Endothelial cell (in vitro differentiated cells): Measurements from ENCODE around the gene FAM107B. TPM values are rescaled to one million over a fixed set of nuclear protein-coding genes. Genes with fewer than 3 reads are reported as not detected.

Experiments
- DNase-seq: peaks from one replicate; pipeline ENCODE4 v3.0.0; 2021; ENCODE audit warnings: low spot score
- H3K27ac Mint-ChIP-seq: one replicate; pipeline ENCODE4 v1.8.0; 2021; ENCODE audit warnings: mixed read lengths, inconsistent platforms; ENCODE audit not compliant: unreplicated experiment
- H3K27me3 Mint-ChIP-seq: one replicate; pipeline ENCODE4 v1.8.0; 2021; ENCODE audit warnings: mild to moderate bottlenecking, moderate library complexity, mixed read lengths, inconsistent platforms; ENCODE audit not compliant: unreplicated experiment
- H3K36me3 Mint-ChIP-seq: one replicate; pipeline ENCODE4 v1.8.0; 2021; ENCODE audit warnings: mild to moderate bottlenecking, low read depth, mixed read lengths, inconsistent platforms; ENCODE audit not compliant: unreplicated experiment
- H3K4me1 Mint-ChIP-seq: one replicate; pipeline ENCODE4 v1.8.0; 2021; ENCODE audit warnings: mild to moderate bottlenecking, mixed read lengths, inconsistent platforms; ENCODE audit not compliant: unreplicated experiment
- H3K4me3 Mint-ChIP-seq: one replicate; pipeline ENCODE4 v1.8.0; 2021; ENCODE audit warnings: mild to moderate bottlenecking, mixed read lengths, inconsistent platforms; ENCODE audit not compliant: unreplicated experiment
- H3K9me3 Mint-ChIP-seq: one replicate; pipeline ENCODE4 v1.8.0; 2021; ENCODE audit warnings: mixed read lengths, inconsistent platforms; ENCODE audit not compliant: unreplicated experiment
- total RNA-seq: library from RNA; stranded (reverse); fragmentation: NEBNext Ultra II Directional; extraction: Animal tissue kit (Norgen Biotek cat#: 25700); gene quantifications from one replicate; pipeline ENCODE4 v1.2.1, GENCODE V29; 2021; ENCODE audit not compliant: unreplicated experiment
- TF ChIP-seq, protein P1 (sequence below): fragments of 200-600 bp; sonication (generic); IDR thresholded peaks from one replicate; pipeline ENCODE4 v1.5.0; 2021; ENCODE audit warnings: antibody characterized with exemption; ENCODE audit not compliant: unreplicated experiment

The FAM107B gene
- total RNA-seq, 1 donor from 2014 or later = 462 TPM

DNA sequence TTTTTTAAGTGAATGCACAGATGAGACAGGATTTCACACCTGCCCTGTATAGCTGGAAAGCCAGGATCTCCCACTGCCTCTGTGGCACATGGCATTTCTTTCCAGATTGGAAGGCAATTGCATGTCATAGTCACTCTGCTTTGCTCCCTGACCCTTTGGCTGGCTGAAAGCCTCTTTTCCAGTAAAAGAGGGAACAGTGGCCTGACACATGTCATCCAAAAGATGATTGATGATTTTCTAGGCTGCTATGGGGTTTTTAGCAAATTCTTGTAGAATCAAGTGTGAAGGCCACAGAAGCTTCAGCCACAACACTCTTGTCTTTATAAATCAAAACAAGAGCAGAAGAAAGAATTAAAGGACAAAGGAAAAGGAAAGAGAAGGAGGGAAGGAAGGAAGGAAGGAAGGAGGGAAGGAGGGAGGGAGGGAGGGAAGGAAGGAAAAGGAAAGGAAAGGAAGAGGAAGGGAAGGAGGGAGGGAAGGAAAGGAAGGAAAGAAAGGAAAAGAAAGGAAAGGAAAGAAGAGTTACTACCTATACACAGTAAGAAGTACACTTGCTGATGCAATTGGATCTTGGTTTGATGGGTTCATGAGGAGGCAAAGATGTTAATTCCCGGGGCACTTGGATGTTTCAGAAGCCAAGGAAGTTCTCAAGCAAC is 285.0 kb downstream of the FAM107B start:
- DNase-seq = no peak
- Mint-ChIP-seq H3K9me3 (no peaks in the 10 kb centered on the region), H3K4me3 (no peak overlapping the region), H3K36me3 (no peaks in the 10 kb centered on the region), H3K27me3 (peaks cover 2% of the 10 kb centered on the region), H3K27ac (no peak overlapping the region), H3K4me1 (no peaks in the 10 kb centered on the region)
- TF ChIP-seq, protein P1, sequence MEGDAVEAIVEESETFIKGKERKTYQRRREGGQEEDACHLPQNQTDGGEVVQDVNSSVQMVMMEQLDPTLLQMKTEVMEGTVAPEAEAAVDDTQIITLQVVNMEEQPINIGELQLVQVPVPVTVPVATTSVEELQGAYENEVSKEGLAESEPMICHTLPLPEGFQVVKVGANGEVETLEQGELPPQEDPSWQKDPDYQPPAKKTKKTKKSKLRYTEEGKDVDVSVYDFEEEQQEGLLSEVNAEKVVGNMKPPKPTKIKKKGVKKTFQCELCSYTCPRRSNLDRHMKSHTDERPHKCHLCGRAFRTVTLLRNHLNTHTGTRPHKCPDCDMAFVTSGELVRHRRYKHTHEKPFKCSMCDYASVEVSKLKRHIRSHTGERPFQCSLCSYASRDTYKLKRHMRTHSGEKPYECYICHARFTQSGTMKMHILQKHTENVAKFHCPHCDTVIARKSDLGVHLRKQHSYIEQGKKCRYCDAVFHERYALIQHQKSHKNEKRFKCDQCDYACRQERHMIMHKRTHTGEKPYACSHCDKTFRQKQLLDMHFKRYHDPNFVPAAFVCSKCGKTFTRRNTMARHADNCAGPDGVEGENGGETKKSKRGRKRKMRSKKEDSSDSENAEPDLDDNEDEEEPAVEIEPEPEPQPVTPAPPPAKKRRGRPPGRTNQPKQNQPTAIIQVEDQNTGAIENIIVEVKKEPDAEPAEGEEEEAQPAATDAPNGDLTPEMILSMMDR = no peak

- no peak overlapping the region for H3K4me3 Mint-ChIP-seq
Measured at GRCh38 chr10:14487488-14487883, 287.2 kb downstream of the FAM107B start.

DNA sequence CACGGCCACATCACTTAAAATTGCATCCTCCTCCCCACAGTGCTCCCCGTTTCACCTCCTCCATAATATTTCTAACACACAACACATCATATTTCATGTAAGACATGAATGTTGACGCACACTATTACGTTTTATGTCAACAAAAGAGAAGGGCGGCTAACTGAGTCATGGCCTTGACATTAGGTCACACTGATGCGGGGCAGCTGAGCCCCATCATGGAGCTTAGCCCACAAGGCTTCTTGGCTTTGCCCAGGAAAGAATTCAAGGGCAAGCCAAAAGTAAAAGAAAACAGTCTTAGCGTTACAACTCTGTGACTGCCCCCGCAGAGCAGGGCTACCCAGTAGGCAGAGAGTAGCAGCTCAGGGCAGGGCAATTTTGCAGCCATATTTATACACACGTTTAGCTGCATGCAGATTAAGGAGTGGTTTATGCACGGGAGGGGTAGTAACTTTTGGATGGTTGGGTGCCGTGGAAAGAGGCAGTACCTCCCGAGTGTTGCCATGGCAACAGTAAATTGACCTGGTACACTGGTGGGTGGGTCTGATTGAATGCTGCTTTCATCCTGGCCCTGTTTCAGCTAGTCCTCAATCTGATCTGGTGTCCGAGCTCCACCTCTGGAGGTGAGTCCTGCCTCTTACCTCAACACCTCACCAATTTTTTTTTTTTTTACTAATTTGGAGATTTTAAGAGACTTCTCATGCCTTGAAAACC is 287.8 kb downstream of the FAM107B start:
- Mint-ChIP-seq H3K27ac (no peak overlapping the region), H3K4me1 (no peaks in the 10 kb centered on the region), H3K27me3 (peaks cover 2% of the 10 kb centered on the region), H3K4me3 (no peak overlapping the region), H3K36me3 (no peaks in the 10 kb centered on the region), H3K9me3 (no peaks in the 10 kb centered on the region)
- DNase-seq = no peak
- TF ChIP-seq, protein P1 = no peak

More at GRCh38 chr10:14487488-14487883, 287.2 kb downstream of the FAM107B start:
- no peaks in the 10 kb centered on the region for H3K4me1 Mint-ChIP-seq
- no peaks in the 10 kb centered on the region for H3K9me3 Mint-ChIP-seq
- TF ChIP-seq, protein P1 = no peak
- H3K27me3 Mint-ChIP-seq = peaks cover 2% of the 10 kb centered on the region
- H3K36me3 Mint-ChIP-seq = no peaks in the 10 kb centered on the region
- H3K27ac Mint-ChIP-seq = no peak overlapping the region
- no peak for DNase-seq

- Mint-ChIP-seq H3K4me3 (no peak overlapping the region), H3K9me3 (no peaks in the 10 kb centered on the region), H3K27ac (no peak overlapping the region), H3K36me3 (no peaks in the 10 kb centered on the region), H3K4me1 (no peaks in the 10 kb centered on the region), H3K27me3 (no peaks in the 10 kb centered on the region)
- TF ChIP-seq, protein P1 = no peak
- DNase-seq = no peak
Measured at GRCh38 chr10:14485986-14486385, 288.7 kb downstream of the FAM107B start.

DNA sequence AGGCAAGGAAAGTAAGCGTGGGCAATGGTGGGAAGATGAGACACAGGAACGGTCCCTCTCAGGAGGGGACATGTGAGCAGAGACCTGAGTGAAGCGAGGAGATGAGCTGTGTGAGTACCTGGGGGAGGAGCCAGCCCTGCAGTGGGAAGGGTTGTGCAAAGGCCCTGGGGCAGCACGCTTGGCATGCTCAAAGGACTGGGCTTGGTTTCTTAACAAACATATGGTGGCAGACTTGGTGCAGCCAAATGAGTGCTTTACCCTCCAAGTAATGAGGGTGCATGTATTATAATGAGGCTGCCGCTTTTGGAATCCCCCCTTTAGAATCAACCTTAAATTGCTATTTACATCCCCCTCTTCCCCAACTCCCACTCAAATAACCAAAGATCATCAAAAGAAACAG is 291.3 kb downstream of the FAM107B start:
- no peak for DNase-seq
- no peaks in the 10 kb centered on the region for H3K4me1 Mint-ChIP-seq
- no peak overlapping the region for H3K4me3 Mint-ChIP-seq
- H3K27me3 Mint-ChIP-seq = no peaks in the 10 kb centered on the region
- H3K36me3 Mint-ChIP-seq = no peaks in the 10 kb centered on the region
- H3K27ac Mint-ChIP-seq = no peak overlapping the region
- no peaks in the 10 kb centered on the region for H3K9me3 Mint-ChIP-seq
- TF ChIP-seq, protein P1 = no peak
